ENCODE data around the gene HSP90AB1.
A peak's percentile ranks its signal among the peaks of the same experiment; 100 is the strongest.
"Not testable (repeated sequence)": the region's sequence is repeated elsewhere in the genome, so short reads cannot be mapped to it uniquely, and the experiment has no call there.

Gene HSP90AB1

DNA sequence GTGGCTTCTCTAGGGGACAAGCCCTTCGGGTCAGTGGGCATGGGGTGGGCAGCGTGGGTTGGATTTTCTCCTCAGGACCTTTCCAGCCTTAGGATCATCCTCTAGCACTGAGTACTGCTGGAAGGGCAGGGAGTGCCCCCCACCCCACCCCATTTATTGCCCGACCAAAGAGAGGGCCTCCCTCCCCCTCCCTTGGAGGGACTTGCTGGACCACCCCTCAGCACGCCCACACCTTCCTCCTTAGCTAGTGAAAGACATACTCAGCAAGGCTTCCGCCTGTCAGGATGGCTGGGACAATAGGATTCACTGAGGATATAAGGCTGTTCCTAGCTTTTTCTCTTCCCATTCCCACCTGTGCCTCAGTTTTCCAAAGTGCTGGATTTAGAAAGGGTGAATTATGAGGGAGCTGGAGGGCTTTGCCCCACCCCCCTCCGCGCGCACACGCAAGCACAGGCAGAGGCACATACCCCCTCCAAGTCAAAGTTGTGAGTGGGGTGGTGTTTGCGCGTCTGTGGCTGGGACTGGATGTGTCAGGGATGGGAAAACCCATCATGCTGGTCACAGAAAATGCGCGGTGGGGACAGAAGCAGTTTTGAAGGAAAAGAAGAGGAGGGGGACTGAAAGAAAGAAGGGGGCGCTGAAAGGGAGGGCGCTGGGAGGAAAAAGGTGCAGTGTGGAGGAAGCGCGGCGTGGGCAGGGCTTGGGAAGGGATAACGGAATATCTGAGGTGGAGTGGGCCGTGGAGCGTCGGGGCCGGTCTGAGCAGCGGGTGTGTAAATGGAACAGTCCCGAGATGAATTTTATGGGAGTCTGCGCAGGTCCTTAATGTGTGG, 24.2 kb upstream of the HSP90AB1 start:
- no peak for DNase-seq (ENCODE audit: low read depth)

DNA sequence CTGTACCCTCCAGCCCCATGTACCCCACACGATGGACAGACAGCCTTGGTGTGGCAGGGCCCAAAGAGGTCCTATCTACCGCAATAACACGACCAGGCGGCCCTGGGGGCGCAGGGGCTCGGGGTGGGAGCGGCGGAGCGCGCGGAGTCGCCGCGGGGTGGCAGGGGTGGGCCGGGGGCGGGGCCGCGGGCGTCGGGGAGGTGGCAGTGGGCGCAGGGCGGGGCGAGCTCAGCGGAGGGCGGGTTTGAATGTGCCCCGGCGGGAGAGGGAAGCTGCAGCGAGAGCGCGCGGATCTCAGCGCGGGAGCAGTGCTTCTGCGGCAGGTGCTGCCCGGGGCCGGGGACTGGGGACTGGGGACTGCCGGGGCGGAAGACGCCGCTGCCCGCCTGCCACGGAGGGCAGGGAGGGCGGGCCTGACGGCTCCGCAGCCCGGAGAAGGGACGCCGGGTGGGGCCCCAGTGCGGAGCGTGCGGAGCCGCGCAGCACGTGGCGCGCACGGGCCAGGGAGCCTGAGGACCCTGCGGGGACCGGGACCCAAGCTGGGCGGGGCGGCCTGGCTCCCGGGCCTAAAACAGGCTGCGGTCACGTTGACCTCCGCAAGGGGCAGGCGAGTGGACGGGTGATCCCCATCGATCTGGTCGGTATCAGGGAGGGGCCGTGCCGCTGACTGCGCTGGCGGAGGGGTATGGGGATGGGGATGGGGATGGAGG, 23.4 kb upstream of the HSP90AB1 start, which contains the start of gene SLC29A1:
Gene SLC29A1, plus strand, starts transcription at position 277 of the 710 bp plus-strand sequence. CDS start 3,719 bp downstream, outside the sequence.
- DNase-seq (ENCODE audit: low read depth) = peak; percentile 82

DNA sequence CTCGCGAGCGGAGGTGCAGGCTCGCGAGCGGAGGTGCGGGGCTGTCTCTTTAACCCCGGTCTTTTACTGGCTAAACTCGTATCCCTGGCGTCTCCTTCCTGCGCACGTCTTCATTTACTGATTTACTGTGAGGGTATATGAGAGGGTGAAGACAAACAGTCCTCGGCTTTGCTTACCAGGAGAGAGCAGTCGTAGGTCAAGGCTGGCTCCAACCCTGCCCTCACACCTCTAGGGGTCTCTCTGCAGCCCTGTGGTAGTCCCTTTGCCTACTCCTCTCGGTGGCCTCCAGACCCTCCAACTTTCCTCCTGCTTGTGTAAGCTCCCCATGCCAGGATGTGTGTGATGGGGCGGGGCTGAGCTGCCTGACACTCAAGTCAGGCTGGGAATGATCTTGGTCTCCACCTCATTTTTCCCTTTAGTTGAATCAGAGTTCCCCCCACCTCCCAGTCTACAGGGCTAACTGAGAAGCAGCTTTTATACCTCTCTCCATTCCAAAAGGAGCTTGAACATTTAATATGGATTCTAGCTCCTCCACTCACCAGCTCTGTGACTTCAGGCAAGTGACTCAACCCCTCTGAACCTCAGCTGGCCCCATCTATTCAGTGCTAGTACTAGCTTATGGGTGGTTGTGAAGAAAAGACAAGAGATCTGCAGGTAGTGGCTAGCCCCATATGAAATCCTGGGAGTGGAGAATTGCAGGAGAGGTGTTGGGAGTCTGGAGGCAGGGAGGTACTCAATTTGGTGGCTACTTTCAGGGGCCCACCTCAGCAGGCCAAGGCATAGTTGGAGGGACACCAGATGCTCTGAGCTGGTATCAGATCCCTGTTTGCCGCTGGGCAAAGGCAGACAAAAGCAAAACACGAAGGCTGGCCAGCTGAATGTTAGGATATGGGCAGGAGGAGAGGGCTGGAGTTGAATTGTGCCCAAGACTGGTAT, 22.6 kb upstream of the HSP90AB1 start:
- DNase-seq (ENCODE audit: low read depth) = no peak

DNA sequence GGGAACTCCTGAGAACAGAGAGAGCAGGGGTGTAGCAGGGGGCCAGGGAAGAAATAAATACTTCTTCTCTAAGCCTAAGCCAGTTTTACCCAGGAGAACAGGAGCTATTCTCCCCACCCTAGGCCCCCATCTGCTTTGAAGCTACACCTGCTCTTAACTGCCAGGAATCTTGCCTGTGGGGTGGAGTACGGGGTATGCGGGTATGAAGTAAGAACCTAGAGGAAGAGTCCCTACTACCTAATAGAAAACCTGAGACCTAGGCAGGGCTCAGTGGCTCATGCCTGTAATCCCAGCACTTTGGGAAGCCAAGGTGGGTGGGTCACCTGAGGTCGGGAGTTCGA, 22.0 kb upstream of the HSP90AB1 start:
- DNase-seq (ENCODE audit: low read depth) = no peak

DNA sequence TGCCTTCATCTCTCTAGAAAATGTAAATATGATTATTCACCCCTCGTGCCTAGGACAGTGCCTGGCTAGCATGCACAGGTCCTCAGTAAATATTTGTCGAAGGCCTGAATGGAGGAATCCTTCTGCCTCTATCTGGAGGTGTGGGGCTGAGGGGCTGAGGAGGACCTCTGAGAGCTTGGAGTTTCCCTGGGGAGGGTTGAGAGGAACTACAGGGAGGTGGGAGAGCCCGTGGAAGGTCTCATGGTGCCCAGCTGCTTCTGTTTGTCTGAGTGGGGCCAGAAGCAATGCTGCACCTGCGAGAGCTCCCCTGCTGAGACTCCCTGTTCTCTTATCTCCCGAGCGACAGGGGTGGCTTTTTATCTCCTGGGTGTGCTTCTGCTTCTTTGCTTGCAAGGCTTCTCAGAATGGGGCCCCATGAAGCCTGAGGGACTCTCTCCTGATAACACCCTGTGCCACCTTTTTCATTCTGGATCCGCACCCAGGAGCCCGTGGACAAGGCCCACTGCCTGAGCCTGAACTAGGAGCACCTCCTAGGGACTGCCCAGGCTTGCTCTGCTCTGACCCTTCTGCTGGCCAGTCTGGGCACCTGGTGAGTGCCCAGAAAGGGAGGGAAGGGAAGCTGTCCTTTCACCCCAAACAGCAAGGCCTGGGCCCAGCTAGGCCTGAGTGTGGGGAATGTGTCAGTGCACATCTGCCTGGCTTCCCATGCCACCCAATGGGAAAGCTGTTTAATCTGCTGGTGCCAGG, 21.1 kb upstream of the HSP90AB1 start:
- no peak for DNase-seq (ENCODE audit: low read depth)

DNA sequence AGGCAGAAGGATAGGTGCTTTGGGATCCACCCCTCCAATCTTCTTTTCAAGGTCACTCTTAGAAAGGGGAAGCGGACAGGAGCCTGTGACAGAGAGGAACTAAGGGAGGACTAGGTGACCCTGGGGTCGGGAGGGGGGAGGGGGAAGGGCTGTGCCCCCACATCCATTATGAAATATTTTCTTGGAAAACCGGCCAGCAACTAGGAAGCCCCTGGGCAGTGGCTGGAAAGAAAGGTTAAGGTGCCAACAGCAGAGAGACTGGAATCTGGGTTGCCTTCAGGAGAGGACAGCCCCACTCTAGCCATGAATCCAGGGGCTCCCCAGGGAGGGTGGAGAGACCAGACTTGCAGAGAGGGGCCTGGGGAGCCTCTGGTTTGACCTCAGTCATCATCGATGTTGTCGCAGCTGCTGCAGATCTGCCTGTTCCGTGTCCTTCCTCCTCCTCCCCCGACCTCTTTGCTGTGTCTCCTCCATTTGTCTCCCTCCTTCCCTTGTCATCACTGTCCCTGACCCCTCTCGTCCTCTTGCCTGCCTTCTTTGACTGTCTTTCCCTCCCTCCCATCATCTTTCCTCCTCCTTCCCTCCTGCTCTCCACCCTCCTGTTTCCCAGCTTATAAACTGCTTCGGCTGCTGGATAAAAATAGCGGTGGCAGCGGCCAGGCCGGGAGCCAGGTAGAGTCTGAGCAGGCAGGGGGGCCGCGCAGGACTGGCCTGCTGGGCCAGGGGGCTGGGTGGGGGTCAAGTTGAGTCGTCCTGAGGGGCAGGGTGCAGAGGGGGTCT, 20.3 kb upstream of the HSP90AB1 start:
- DNase-seq (ENCODE audit: low read depth) = no peak

DNA sequence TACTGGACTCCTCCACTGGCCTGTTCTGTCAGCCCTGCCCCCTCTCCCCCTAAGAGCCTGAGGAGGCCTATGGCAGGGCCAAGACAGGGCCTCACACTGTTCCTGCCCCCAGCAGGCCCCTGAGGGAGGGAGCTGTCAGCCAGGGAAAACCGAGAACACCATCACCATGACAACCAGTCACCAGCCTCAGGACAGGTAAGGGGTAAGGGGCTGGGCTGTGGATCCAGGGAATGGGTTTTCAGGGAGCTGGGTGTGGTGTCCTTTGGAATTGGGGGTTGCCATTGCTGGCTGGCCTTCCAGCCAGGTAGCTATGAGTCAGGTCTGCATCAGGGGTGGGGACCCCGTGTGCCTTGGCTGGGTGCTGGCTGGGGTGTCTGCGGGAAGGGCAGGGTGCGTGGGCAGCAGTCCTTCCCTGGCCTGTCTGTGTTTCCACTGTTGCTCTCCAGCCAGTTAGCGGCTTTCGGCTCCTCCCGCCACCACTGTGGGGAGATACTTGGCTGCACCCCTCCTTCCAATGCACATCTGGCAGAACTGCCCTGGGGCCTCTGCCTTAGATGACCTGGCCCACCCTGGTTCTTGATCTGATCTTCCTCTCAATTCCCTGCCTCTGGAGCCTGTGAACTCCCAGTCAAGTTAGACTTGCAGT, 19.6 kb upstream of the HSP90AB1 start:
- no peak for DNase-seq (ENCODE audit: low read depth)

DNA sequence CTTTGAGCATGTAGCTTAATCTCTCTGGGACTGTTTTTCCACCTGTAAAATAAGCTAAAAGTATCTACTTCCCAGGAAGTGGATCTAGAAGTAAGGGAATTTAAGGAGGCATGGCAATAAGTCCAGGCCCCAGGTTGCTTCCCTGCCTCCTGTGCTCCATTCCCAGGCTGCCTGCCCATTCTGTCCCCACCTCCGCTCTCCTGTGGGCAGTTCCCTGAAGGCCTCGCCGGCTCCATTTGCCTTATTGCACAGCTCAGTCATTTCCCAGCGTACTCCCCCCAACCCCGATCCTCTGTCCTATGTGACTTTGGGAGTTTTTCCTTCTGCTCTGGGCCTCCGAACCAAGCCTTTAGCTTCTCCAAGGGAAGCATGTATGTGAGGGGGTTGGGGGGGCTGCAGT, 18.9 kb upstream of the HSP90AB1 start:
- DNase-seq (ENCODE audit: low read depth) = no peak

DNA sequence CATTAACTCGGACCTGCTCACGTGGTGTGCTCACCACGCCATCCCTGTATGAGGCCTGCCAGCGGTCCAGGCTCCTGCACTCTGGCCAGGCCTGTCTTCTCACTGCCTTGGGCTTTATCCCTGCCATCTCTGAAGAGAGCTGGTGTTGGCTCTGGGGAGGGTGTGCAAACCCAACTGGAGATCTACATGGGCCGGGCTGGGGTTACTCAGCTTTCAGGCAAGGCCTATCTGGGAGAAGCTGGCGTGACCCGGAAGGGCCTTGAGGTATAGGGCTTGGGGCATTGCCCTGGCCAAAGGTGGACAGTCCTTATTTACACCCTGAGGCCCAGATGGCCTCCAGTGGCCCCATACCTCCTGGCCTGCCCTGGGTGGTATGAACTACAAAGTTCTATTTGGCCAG, 18.5 kb upstream of the HSP90AB1 start:
- no peak for DNase-seq (ENCODE audit: low read depth)

DNA sequence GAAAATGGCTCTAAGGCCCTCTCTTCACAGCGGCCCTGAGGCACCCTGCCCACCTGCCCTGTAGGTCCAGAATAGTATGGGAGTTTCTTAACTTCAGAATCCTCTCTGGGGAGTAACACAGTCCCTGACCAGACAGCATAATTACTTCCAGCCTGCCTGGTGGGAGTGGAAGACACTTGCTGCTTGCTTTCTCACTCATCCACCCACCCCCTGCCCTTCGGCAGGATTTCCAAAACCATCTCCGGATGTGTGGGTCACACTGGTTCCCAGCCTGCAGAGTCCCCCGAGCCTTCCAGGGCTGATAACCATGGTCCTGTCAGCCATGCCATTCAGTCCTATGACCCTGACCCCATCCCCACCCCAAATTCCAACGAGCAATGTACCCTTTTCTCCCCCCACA, 18.1 kb upstream of the HSP90AB1 start:
- no peak for DNase-seq (ENCODE audit: low read depth)

DNA sequence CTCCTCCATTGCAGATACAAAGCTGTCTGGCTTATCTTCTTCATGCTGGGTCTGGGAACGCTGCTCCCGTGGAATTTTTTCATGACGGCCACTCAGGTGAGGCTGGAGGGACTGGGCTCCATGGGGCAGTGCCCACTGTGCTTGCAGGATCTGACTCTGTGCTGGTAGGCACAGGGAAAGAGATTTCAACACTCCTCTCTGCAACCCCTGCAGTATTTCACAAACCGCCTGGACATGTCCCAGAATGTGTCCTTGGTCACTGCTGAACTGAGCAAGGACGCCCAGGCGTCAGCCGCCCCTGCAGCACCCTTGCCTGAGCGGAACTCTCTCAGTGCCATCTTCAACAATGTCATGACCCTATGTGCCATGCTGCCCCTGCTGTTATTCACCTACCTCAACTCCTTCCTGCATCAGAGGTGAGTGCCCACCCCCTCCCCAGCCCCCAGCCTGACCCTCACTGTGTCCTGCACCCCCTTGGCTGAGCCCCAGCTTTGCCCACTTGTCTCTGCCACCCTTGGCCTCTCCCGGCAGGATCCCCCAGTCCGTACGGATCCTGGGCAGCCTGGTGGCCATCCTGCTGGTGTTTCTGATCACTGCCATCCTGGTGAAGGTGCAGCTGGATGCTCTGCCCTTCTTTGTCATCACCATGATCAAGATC, 17.4 kb upstream of the HSP90AB1 start:
- no peak for DNase-seq (ENCODE audit: low read depth)

DNA sequence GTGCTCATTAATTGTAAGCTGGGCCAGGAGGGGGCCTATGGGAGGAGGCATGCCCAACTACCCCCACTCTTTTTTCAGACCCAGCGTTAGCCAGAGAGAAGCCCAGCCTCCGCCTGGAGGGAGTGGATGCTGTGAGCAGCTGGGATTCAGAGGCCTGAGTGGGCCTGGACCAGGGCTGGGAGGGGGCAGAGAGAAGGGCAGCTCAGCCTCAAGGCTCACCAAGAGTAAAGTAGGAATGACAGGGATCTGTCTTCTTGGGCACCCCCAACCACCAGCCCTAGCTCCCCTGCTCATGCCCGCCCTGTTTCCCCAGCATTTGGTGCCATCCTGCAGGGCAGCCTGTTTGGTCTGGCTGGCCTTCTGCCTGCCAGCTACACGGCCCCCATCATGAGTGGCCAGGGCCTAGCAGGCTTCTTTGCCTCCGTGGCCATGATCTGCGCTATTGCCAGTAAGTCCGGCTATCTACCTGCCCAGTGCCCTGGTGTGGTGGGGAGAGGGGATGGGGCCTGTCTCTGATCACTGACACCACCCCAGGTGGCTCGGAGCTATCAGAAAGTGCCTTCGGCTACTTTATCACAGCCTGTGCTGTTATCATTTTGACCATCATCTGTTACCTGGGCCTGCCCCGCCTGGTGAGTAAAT, 16.7 kb upstream of the HSP90AB1 start:
- no peak for DNase-seq (ENCODE audit: low read depth)

DNA sequence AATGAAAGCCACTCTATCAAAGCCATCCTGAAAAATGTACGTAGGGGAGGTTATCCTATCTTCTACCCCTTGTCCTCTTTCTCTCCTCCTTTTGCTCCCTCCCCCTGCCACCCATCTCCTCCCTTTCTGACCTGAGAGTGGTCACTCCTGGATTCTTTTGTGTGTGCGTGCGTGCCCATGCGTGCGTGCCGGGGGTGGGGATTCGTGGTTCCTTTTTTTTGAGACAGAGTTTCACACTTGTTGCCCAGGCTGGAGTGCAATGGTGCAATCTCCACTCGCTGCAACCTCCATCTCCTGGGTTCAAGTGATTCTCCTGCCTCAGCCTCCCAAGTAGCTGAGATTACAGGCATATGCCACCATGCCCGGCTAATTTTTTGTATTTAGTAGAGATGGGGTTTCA, 15.5 kb upstream of the HSP90AB1 start:
- not testable (repeated sequence) for DNase-seq (ENCODE audit: low read depth)

DNA sequence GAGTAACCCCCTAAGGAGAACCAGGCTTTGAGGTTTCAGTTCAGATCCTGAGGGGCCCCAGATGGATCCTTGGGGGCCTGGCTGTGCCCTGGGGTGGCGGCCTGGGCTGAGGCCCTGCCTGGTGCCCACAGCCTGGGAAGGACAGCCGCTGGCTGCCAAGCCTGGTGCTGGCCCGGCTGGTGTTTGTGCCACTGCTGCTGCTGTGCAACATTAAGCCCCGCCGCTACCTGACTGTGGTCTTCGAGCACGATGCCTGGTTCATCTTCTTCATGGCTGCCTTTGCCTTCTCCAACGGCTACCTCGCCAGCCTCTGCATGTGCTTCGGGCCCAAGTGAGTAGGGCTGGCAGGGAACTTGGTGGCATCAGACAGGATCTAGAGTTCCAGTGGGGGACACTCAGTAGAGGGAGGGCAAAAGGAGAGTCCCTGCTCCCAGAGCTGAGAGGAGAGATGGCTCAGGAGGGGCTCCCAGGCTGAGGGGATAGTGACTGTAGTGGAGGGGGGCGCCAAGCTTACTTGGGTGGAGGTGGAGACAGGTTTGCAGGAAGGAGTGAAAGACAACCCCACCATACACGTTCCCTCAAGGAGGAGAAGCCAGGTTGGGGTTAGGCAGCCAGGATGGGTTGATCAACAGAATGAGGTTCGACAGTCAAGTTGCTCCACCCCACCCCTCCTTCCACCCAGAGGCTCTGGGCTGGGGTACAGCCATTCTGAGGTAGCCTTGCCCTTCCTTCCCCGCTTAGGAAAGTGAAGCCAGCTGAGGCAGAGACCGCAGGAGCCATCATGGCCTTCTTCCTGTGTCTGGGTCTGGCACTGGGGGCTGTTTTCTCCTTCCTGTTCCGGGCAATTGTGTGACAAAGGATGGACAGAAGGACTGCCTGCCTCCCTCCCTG, 14.0 kb upstream of the HSP90AB1 start:
- no peak for DNase-seq (ENCODE audit: low read depth)

DNA sequence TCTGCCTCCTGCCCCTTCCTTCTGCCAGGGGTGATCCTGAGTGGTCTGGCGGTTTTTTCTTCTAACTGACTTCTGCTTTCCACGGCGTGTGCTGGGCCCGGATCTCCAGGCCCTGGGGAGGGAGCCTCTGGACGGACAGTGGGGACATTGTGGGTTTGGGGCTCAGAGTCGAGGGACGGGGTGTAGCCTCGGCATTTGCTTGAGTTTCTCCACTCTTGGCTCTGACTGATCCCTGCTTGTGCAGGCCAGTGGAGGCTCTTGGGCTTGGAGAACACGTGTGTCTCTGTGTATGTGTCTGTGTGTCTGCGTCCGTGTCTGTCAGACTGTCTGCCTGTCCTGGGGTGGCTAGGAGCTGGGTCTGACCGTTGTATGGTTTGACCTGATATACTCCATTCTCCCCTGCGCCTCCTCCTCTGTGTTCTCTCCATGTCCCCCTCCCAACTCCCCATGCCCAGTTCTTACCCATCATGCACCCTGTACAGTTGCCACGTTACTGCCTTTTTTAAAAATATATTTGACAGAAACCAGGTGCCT, 13.3 kb upstream of the HSP90AB1 start:
- DNase-seq (ENCODE audit: low read depth) = no peak

DNA sequence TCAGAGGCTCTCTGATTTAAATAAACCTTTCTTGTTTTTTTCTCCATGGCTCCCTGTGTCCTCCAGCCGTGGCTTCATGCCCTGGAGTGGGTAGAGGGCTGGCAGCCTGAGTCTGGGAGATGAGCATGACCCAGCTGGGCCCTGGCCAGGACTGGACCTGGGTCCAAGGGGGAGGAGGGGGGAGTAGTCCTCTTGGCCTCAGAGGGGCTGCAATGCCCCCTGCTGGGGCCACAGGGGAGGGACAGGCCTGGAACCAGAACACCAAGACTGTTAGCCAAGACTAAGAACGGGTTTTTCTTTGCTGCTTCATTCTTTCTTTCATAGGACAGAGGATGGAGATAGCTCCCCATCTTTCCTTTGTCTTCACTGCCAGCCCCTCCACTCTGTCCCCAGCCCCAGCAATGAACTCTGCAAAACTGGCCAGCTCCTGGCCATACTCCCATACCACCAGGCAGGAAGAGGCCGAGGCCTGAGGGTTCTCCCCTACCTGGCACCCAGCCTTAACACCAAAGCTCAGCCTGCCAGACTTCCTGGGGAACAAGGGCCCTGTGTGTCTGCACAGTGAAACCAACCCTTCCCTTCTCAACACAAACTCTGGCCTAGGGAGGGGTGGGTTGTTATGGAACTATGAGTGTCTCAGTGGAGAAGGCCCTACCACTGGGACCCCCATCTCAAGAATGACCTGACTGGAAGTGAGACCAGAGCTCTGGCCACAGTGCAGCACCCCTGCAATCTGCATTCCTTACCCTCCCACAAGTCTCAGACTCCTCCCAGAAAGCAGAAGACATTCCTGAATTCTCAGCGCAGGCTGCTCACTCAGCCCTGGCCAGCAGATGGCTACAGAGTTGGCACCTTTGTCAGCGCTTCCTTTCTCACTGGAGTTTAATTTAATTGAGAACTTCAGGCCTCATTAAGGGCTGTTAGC, 12.5 kb upstream of the HSP90AB1 start:
- no peak for DNase-seq (ENCODE audit: low read depth)

DNA sequence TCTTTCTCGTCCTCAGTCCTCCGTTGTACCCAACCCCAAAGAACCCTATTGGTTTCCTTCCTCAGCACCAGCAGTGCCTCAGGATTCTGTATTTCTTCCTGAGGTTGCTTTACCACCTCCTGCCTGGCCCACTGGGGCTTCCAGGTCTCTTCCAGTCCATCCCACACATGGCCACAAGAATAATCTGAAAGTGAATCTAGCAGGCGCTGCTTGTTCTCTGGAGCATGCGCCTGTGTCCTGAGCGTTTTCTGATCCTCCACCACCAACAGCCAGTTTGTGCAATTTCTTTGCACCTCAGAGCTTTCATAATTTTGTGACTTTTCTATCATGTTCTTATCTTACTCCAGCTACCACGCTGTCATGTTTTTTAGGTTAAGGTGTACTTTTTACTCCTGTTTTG, 11.6 kb upstream of the HSP90AB1 start:
- DNase-seq (ENCODE audit: low read depth) = no peak
